HCT116 (cell line): Measurements from ENCODE around the gene GUCA2A. TPM values are rescaled to one million over a fixed set of nuclear protein-coding genes. Genes with fewer than 3 reads are reported as not detected.

ENCODE experiments used
- ATAC-seq: fragments of 200-7000 bp; cut with Tn5 transposase; 2 replicates; pipeline ENCODE4 v1.9.1; 2020; ENCODE audit warnings: mild to moderate bottlenecking, moderate library complexity
- BruUV-seq: library from RNA; stranded (reverse); fragments of 400-500 nt; replicated peaks from 2 replicates; lab custom pipeline; 2021; lab: Mats Ljungman, UMichigan
- CTCF ChIA-PET: fragments of 300-600 bp; sonication (Branson Sonifier 250); formaldehyde crosslinking; loops from one replicate; lab custom pipeline; 2021; ENCODE audit warnings: antibody characterized with exemption; lab: Charles Lee
- POLR2A ChIA-PET: fragments of 300-600, 350-600 bp; sonication (Branson Sonifier 250); formaldehyde crosslinking; loops from one replicate; lab custom pipeline; 2021; ENCODE audit warnings: antibody characterized with exemption; lab: Charles Lee
- RAD21 ChIA-PET, 2 experiments: fragments of 300-600 bp; sonication (Branson Sonifier 250); formaldehyde crosslinking; loops; one replicate each; lab custom pipeline; 2023; ENCODE audit warnings: low total read pairs in 2 of 2; ENCODE audit not compliant: uncharacterized antibody in 2 of 2, unreplicated experiment in 2 of 2, low non-redundant PET in 1 of 2; lab: Charles Lee
- DNase-seq: peaks from one replicate; pipeline ENCODE4 v3.0.0-alpha.2; 2010; ENCODE audit warnings: low read depth, low spot score
- H2AFZ ChIP-seq: fragments of 200-600 bp; shearing (Covaris generic), sonication (generic); 2 replicates; pipeline ENCODE4 v1.6.1; 2017; ENCODE audit warnings: low read depth, mixed run types, mixed read lengths, antibody characterized with exemption, low read length; ENCODE audit not compliant: poor library complexity, severe bottlenecking
- H3K27ac ChIP-seq: 2 replicates; pipeline ENCODE4 v1.5.1; 2012; ENCODE audit warnings: low read depth, low read length
- H3K27me3 ChIP-seq: fragments of 200-600 bp; sonication (generic); 2 replicates; pipeline ENCODE4 v1.6.1; 2016; ENCODE audit warnings: mixed run types, low read length, mixed read lengths; ENCODE audit not compliant: insufficient read depth
- H3K36me3 ChIP-seq, 2 experiments: fragments of 200-500 bp in 1 of 2; fragments of 200-600 bp in 1 of 2; sonication (Bioruptor generic) in 1 of 2; sonication (generic) in 1 of 2; 2 replicates each; pipeline versions ENCODE4 v1.5.1 to v1.6.1; 2014 to 2016; ENCODE audit warnings: low read length in 2 of 2, inconsistent platforms in 1 of 2, mixed read lengths in 1 of 2, mixed run types in 1 of 2; ENCODE audit not compliant: insufficient read depth in 2 of 2, control insufficient read depth in 1 of 2
- H3K4me1 ChIP-seq, 2 experiments: fragments of 200-600 bp in 1 of 2; sonication (generic) in 1 of 2; 2 replicates each; pipeline versions ENCODE4 v1.5.1 to v1.6.1; 2012 to 2017; ENCODE audit warnings: low read length in 2 of 2, inconsistent platforms in 1 of 2, mild to moderate bottlenecking in 1 of 2, mixed read lengths in 1 of 2, mixed run types in 1 of 2, moderate library complexity in 1 of 2; ENCODE audit not compliant: insufficient read depth in 2 of 2, control insufficient read depth in 1 of 2
- H3K4me2 ChIP-seq: fragments of 200-600 bp; sonication (generic); 2 replicates; pipeline ENCODE4 v1.6.1; 2017; ENCODE audit warnings: mixed run types, low read length, mixed read lengths
- H3K4me3 ChIP-seq, 2 experiments: fragments of 200-600 bp in 1 of 2; sonication (generic) in 1 of 2; replicated peaks in 1 of 2; 2 replicates each; pipeline ENCODE4 v1.5.1; 2011 to 2016; ENCODE audit warnings: low read length in 2 of 2, control low read depth in 1 of 2, low read depth in 1 of 2, mild to moderate bottlenecking in 1 of 2, mixed read lengths in 1 of 2, mixed run types in 1 of 2
- H3K79me2 ChIP-seq: fragments of 200-600 bp; sonication (generic); 2 replicates; pipeline ENCODE4 v1.6.1; 2017; ENCODE audit warnings: mild to moderate bottlenecking, mixed run types, low read length, moderate library complexity, mixed read lengths; ENCODE audit not compliant: insufficient read depth
- H3K9ac ChIP-seq: fragments of 200-600 bp; sonication (generic); 2 replicates; pipeline ENCODE4 v1.6.1; 2016; ENCODE audit warnings: low read length, mixed read lengths
- H3K9me2 ChIP-seq: fragments of 200-600 bp; sonication (generic), shearing (Covaris generic); 2 replicates; pipeline ENCODE4 v1.6.1; 2017; ENCODE audit warnings: mixed run types, mild to moderate bottlenecking, moderate library complexity; ENCODE audit not compliant: insufficient read depth
- H3K9me3 ChIP-seq, 2 experiments: fragments of 200-500 bp in 1 of 2; fragments of 200-600 bp in 1 of 2; sonication (Bioruptor generic) in 1 of 2; sonication (generic) in 1 of 2; 2 replicates each; pipeline ENCODE4 v1.6.1; 2014 to 2017; ENCODE audit warnings: low read length in 2 of 2, mixed read lengths in 2 of 2, inconsistent platforms in 1 of 2, low read depth in 1 of 2, mild to moderate bottlenecking in 1 of 2, mixed run types in 1 of 2, moderate library complexity in 1 of 2; ENCODE audit not compliant: control insufficient read depth in 1 of 2, insufficient read depth in 1 of 2
- H4K20me1 ChIP-seq: fragments of 200-600 bp; sonication (generic), shearing (Covaris generic); 2 replicates; pipeline ENCODE4 v1.6.1; 2017; ENCODE audit warnings: mixed run types, mild to moderate bottlenecking, moderate library complexity; ENCODE audit not compliant: insufficient read depth
- CBX3 ChIP-seq: IDR thresholded peaks from 2 replicates; pipeline ENCODE4 v1.6.1; 2012; ENCODE audit warnings: low read depth
- CEBPB ChIP-seq: IDR thresholded peaks from 2 replicates; pipeline ENCODE4 v1.6.1; 2012; ENCODE audit warnings: low read depth
- EGR1 ChIP-seq: IDR thresholded peaks from 2 replicates; pipeline ENCODE4 v1.6.1; 2012; ENCODE audit warnings: low read depth
- EZH2 ChIP-seq: fragments of 200-600 bp; sonication (generic); IDR thresholded peaks from 2 replicates; pipeline ENCODE4 v1.6.1; 2017; ENCODE audit warnings: antibody characterized with exemption, mixed run types
- EZH2phosphoT487 ChIP-seq: fragments of 200-600 bp; IDR thresholded peaks from 2 replicates; pipeline ENCODE4 v1.6.1; 2018; ENCODE audit warnings: antibody characterized with exemption, borderline replicate concordance
- POLR2A ChIP-seq: IDR thresholded peaks from 2 replicates; pipeline ENCODE4 v1.7.0; 2011; ENCODE audit warnings: borderline replicate concordance; ENCODE audit not compliant: insufficient read depth, insufficient read length; ENCODE audit errors: extremely low read depth
- RAD21 ChIP-seq: IDR thresholded peaks from 2 replicates; pipeline ENCODE4 v1.6.1; 2012; ENCODE audit warnings: low read depth, mild to moderate bottlenecking
- SP1 ChIP-seq: IDR thresholded peaks from 2 replicates; pipeline ENCODE4 v1.6.1; 2012; ENCODE audit warnings: low read depth
- SRF ChIP-seq: IDR thresholded peaks from 2 replicates; pipeline ENCODE4 v1.6.1; 2012; ENCODE audit warnings: low read depth
- YY1 ChIP-seq: IDR thresholded peaks from 2 replicates; pipeline ENCODE4 v1.6.1; 2011; ENCODE audit warnings: low read length, low read depth, moderate library complexity, mild to moderate bottlenecking; ENCODE audit not compliant: insufficient replicate concordance; ENCODE audit errors: extremely low read depth
- ZNF274 ChIP-seq: fragments of 200-500 bp; sonication (Bioruptor generic); IDR thresholded peaks from 2 replicates; pipeline ENCODE4 v1.6.1; 2014; ENCODE audit warnings: mild to moderate bottlenecking, low read depth, low read length, inconsistent platforms
- intact Hi-C: fragments of 100-400 bp; cut with micrococcal nuclease; formaldehyde crosslinking; loops from 2 replicates; pipeline ENCODE4 v1.10.0; 2022
- total RNA-seq: library from RNA; stranded (reverse); gene quantifications from one replicate; pipeline ENCODE4 v1.2.1, GENCODE V29; 2021; ENCODE audit not compliant: unreplicated experiment
- TF ChIP-seq, protein P1 (sequence below), 3 experiments: fragments of 200-600 bp in 1 of 3; sonication (generic) in 1 of 3; IDR thresholded peaks in 2 of 3; conservative IDR thresholded peaks in 1 of 3; 2 replicates each; pipeline ENCODE4 v1.5.1; 2012 to 2017; ENCODE audit warnings: low read depth in 2 of 3, low read length in 2 of 3, antibody characterized with exemption in 1 of 3, borderline replicate concordance in 1 of 3, control low read depth in 1 of 3, mild to moderate bottlenecking in 1 of 3, mixed read lengths in 1 of 3, mixed run types in 1 of 3, moderate library complexity in 1 of 3; ENCODE audit not compliant: insufficient read depth in 1 of 3
- TF ChIP-seq, protein P2 (sequence below): IDR thresholded peaks from 2 replicates; pipeline ENCODE4 v1.6.1; 2012
- TF ChIP-seq, protein P3 (sequence below): IDR thresholded peaks from 2 replicates; pipeline ENCODE4 v1.6.1; 2012

GUCA2A gene
- total RNA-seq, 1 experiment from 2014 or later: not detected

DNA sequence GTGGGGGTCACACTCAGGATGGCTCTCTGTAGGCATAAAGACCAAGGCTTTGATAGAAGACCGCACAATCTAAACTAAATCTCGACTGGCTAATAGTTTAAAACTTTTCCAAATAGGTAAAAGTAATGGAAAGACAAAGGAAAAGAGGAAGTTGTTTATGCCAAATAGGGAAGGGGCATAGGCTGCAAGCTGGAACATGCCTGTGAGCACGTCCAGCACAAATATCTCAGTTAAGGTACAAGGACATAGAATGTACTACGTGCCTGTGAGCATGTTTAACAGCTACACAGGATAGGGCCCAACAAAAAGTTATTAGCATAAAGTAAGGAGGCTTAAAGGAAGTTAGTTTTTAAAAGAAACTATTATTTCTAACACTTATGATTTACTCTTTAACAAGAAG is 27.6 kb upstream of the GUCA2A start:
- RAD21 ChIA-PET: no interaction called here
- no peak overlapping the region for H2AFZ ChIP-seq
- H3K4me1 ChIP-seq: no peaks in the 10 kb centered on the region
- no peak overlapping the region for H3K4me3 ChIP-seq
- CTCF ChIA-PET: interaction anchor here (3.0 kb wide), 1 partner anchor 19 kb away, joined by 13 read pairs; no protein-coding TSS in a partner anchor
- H3K9me2 ChIP-seq: no peaks in the 10 kb centered on the region
- H3K4me2 ChIP-seq: no peak overlapping the region
- intact Hi-C loops: no loop called here
- POLR2A ChIA-PET: no interaction called here
- TF ChIP-seq POLR2A: no peak
- TF ChIP-seq YY1: no peak
- no peak for TF ChIP-seq EGR1
- TF ChIP-seq, protein P1, sequence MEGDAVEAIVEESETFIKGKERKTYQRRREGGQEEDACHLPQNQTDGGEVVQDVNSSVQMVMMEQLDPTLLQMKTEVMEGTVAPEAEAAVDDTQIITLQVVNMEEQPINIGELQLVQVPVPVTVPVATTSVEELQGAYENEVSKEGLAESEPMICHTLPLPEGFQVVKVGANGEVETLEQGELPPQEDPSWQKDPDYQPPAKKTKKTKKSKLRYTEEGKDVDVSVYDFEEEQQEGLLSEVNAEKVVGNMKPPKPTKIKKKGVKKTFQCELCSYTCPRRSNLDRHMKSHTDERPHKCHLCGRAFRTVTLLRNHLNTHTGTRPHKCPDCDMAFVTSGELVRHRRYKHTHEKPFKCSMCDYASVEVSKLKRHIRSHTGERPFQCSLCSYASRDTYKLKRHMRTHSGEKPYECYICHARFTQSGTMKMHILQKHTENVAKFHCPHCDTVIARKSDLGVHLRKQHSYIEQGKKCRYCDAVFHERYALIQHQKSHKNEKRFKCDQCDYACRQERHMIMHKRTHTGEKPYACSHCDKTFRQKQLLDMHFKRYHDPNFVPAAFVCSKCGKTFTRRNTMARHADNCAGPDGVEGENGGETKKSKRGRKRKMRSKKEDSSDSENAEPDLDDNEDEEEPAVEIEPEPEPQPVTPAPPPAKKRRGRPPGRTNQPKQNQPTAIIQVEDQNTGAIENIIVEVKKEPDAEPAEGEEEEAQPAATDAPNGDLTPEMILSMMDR (IDR thresholded peaks at IDR 0.05 in 2 of 3, conservative IDR thresholded peaks at IDR 0.05 in 1 of 3; ENCODE audit: borderline replicate concordance in 1 of 3, insufficient read depth in 1 of 3, low read depth in 2 of 3, low read length in 2 of 3): no peak
- H3K27me3 ChIP-seq: no peaks in the 10 kb centered on the region
- no TSS peak for BruUV-seq
- no peaks in the 10 kb centered on the region for H3K9me3 ChIP-seq
- no peak overlapping the region for H3K9ac ChIP-seq
- no peaks in the 10 kb centered on the region for H4K20me1 ChIP-seq
- no peak overlapping the region for H3K27ac ChIP-seq
- peaks cover 3% of the 10 kb centered on the region; the same call in 1 of the 2 replicates for H3K79me2 ChIP-seq
- H3K36me3 ChIP-seq: peaks cover 8% of the 10 kb centered on the region in 2 experiments; a peak in 2 of 4 replicates
- DNase-seq (no peak), ATAC-seq (no peak)

DNA sequence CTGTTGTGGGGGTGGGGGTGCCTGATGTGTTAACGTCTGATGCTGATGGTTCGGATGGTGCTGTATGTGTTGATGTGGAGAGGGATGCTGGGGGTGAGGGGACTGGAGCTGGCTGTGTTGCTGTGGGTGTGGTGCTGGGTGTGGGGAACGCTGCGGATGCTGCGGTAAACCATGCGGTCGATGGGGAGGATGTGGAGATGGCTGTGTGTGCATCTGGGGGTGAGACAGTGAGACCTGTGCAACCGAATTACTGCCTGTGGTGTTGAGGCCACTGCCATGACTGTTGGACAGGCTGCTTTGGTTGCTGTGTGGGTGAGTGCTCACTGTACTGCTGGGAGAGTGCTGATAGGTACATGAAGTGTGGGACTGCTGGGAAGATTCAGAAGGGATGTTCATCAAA is 26.8 kb upstream of the GUCA2A start:
- intact Hi-C loops: no loop called here
- no peak for DNase-seq
- Histone ChIP-seq H2AFZ (no peak overlapping the region), H4K20me1 (no peaks in the 10 kb centered on the region), H3K27me3 (no peaks in the 10 kb centered on the region), H3K9me3 (no peaks in the 10 kb centered on the region), H3K4me3 (no peak overlapping the region), H3K4me1 (no peaks in the 10 kb centered on the region), H3K79me2 (peaks cover 3% of the 10 kb centered on the region; the same call in 1 of the 2 replicates), H3K4me2 (no peak overlapping the region), H3K36me3 (peaks cover 6 to 8% of the 10 kb centered on the region in 2 experiments; a peak in 2 of 4 replicates), H3K9ac (no peak overlapping the region), H3K27ac (no peak overlapping the region), H3K9me2 (no peaks in the 10 kb centered on the region)
- ChIA-PET RAD21 (no interaction called here), POLR2A (no interaction called here), CTCF (interaction anchor here (3.0 kb wide), 1 partner anchor 18 kb away, joined by 13 read pairs; no protein-coding TSS in a partner anchor)
- no peak for TF ChIP-seq ZNF274
- TF ChIP-seq CBX3: no peak
- TF ChIP-seq, protein P1 (IDR thresholded peaks at IDR 0.05 in 2 of 3, conservative IDR thresholded peaks at IDR 0.05 in 1 of 3; ENCODE audit: borderline replicate concordance in 1 of 3, insufficient read depth in 1 of 3, low read depth in 2 of 3, low read length in 2 of 3): no peak
- no peak for TF ChIP-seq POLR2A
- TF ChIP-seq EZH2phosphoT487: no peak
- TF ChIP-seq, protein P2, sequence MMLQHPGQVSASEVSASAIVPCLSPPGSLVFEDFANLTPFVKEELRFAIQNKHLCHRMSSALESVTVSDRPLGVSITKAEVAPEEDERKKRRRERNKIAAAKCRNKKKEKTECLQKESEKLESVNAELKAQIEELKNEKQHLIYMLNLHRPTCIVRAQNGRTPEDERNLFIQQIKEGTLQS: no peak
- TF ChIP-seq, protein P3, sequence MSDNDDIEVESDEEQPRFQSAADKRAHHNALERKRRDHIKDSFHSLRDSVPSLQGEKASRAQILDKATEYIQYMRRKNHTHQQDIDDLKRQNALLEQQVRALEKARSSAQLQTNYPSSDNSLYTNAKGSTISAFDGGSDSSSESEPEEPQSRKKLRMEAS: no peak
- no peak for TF ChIP-seq CEBPB
- TF ChIP-seq SRF: no peak
- no peak for TF ChIP-seq RAD21
- TF ChIP-seq EZH2: no peak
- TF ChIP-seq SP1: no peak
- no peak for TF ChIP-seq EGR1
- no peak for TF ChIP-seq YY1
- ATAC-seq: no peak
- no TSS peak for BruUV-seq
